Islet precursor cell (in vitro differentiated cells): ENCODE data around the gene ZNF236.
"Not testable (repeated sequence)": the region's sequence is repeated elsewhere in the genome, so short reads cannot be mapped to it uniquely, and the experiment has no call there.

ENCODE experiments used
- DNase-seq: peaks from one replicate; pipeline ENCODE4 v3.0.0-alpha.2; 2018

The ZNF236 gene

GRCh38 chr18:76822506-76823160 is at the start of gene ZNF236:
Gene ZNF236 (plus strand): TSS chr18:76822557. CDS start chr18:76822608, 51 bp downstream.
- peak; percentile 74 for DNase-seq

GRCh38 chr18:76772665-76773064 is 49.7 kb upstream of the ZNF236 start:
- no peak for DNase-seq

GRCh38 chr18:76777036-76777435 is 45.3 kb upstream of the ZNF236 start:
- DNase-seq, result not testable (repeated sequence)

- DNase-seq, result no peak
Observed at GRCh38 chr18:76783786-76784484, 38.4 kb upstream of the ZNF236 start.

DNA sequence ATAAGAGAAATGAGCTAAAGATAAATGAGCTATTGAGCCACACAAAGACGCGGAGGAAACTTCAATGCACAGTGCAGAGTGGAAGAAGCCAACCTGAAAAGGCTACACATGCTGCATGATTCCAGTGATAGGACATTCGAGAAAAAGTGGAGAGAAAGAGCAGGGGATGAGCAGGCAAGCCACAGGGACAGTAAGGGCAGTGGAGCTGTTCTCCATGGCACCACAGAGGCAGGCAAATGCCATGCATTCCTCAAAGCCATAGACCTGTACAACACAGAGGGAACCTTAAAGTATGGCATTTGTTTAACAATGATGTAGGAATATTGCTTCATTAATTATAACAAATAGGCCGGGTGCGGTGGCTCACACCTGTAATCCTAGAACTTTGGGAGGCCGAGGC is 36.5 kb upstream of the ZNF236 start:
- no peak for DNase-seq

DNA sequence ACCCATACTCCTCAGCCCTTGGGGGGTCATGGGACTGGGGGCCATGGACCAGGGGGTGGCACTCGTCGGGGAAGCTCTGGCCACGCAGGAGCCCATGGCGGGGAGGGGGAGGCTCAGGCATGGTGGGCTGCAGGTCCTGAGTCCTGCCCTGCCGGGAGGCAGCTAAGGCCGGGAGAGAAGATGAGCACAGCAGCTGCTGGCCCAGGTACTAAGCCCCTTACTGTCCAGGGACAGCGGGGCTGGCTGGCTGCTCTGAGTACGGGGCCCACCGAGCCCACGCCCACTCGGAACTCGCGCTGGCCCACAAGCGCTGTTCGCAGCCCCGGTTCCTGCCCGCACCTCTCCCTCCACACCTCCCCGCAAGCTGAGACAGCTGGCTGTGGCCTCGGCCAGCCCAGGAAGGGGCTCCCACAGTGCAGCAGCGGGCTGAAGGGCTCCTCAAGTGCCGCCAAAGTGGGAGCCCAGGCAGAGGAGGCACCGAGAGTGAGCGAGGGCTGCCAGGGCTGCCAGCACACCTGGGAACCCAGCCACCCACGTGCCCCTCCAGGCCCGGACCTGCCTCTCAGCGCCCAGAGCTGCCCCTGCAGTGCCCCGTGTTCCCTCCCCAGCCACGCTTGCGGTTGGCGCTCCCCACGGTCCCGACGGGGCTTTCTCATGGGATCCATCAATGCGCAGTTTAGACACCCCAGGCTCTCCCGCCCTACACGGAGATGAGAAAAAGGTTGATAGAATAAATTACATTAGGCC is 33.6 kb upstream of the ZNF236 start:
- no peak for DNase-seq

GRCh38 chr18:76791106-76791505 is 31.3 kb upstream of the ZNF236 start:
- no peak for DNase-seq

DNA sequence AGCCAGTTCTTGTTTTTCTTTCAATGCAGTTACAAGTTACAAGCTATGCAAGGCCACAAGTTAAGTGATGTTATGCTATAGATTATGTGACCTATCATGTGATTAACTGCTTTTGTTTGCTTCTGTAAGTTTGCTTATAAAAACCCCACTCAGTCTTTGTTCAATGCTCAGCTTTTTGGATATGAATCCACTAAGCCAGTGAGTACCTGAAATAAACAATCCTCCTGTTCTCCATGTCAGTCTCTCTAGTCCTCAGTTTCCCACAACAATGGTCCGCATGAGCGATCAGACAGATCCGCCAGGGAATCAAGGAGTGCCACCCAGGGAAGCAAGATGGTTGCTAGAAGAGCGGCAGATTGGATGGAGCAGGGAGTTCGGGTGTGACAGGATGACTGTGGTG is 30.7 kb upstream of the ZNF236 start:
- DNase-seq, result no peak

DNA sequence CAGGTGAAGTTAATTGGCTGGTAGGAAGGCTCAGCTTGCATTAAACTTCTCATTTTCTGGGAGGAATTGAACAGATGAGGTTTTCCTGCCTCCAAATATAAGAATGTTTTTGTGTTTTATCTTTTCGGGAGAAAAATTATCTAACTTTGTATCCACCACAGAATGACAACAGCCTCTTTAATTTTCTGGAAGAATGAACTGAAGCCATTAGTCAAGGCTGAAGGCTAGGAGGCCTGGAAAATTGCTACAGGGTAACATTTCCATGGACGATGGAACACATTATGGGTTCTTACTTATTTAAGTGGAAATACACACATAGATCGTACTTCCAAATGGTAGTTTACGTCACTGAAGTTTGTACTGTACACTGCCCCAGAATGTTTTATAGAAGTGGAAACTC is 28.0 kb upstream of the ZNF236 start:
- DNase-seq, result no peak

GRCh38 chr18:76801567-76802505 is 20.5 kb upstream of the ZNF236 start:
- DNase-seq, result peak; percentile 77

DNA sequence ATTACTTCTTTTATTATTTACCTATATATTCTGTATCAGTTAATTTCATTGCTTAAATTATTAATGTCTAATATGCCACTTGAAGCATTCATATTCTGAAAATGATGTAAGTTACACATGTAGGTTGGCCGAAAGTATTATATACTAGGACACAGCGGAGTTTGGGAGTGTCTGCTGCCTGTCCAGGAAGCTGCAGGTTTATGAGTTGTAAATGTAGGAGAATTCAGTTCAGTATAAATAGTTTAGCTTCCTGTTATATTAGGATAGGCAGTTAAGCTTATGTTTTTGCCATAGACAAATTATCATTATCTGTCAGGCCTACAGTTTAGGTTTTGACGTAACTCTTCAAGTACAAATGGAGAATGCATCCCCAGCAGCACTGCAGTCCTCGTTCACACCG is 18.9 kb upstream of the ZNF236 start:
- no peak for DNase-seq

DNA sequence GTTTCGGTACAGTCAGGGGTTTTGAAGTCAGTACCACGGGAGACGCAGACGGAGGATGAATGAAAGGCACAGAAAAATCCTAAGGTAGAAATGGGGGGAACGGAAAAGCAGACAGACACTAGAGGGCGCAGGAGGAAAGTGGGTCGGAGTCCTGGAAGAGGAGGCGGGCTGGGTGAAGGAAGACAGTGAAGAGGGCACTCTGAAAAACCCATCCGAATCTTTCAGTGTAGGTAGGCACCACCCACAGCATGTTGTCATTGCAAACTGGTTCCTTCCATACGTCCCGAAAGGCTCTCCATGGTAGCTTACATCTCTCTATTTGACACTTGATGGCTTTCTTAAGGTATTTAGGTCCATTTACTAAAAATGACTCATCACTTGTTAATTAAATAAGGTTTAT is 18.5 kb upstream of the ZNF236 start:
- peak; percentile 78 for DNase-seq

DNA sequence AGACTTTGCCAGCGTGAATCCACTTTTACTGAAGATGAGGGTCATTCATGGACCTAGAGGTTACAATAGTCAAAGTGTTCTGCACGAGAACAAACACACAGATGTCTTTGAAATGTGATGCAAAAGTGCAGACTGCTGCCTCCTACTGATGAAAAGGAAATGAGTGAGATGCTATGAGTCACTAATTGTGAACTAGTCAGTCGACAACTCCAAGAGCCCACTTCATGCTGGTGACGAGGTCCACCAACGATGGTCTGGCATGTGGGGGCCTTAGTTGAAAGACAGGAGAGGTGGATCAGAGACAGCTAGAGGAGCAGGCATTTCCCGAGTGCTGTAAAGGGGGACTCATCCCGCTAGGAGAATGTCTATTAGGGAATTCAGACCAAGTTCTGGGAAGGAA is 17.1 kb upstream of the ZNF236 start:
- DNase-seq, result peak; percentile 67

DNA sequence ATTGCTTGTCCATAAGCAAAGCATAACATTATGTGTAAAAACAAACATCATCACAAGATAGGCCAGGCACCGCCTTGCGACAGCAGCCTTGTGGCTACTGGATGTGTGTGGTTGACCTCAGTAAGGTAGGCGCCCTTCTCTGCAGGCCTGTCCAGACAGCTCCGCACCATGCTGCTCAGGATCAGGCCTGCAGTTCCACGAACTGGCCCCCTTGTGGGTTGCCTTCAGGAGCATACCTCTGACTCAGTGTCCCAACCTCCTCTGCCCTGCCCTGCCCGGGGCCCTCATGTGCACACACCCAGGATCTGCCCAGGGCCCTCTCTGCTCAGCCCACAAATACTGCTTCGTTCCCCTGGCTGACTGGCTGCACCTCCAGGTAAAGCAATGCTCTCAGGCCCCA is 16.1 kb upstream of the ZNF236 start:
- DNase-seq, result no peak

- DNase-seq, result no peak
Observed at GRCh38 chr18:76808561-76808960, 13.8 kb upstream of the ZNF236 start.

- DNase-seq, result not testable (repeated sequence)
Observed at GRCh38 chr18:76811530-76811929, 10.8 kb upstream of the ZNF236 start.

GRCh38 chr18:76814256-76814655 is 8.1 kb upstream of the ZNF236 start:
- no peak for DNase-seq

DNA sequence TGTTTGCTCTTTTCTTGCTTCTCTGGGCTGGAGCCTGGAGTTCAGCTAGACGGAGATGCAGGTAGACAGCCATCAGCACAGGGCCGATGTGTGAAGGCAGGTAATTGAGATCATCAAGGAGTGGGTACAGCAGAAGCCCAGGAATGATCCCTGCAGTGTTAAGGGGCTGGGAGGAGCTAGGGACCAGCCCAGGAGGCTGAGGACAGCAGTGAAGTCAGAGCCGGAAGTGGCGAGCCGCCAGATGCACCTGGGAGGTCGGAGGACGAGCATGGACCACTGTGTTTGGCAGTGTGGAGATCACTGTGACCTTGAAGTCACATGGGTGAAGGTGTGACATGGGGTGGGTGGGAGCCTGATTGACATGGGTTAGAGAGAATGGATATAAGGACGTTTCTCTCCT is 6.2 kb upstream of the ZNF236 start:
- DNase-seq, result no peak

DNA sequence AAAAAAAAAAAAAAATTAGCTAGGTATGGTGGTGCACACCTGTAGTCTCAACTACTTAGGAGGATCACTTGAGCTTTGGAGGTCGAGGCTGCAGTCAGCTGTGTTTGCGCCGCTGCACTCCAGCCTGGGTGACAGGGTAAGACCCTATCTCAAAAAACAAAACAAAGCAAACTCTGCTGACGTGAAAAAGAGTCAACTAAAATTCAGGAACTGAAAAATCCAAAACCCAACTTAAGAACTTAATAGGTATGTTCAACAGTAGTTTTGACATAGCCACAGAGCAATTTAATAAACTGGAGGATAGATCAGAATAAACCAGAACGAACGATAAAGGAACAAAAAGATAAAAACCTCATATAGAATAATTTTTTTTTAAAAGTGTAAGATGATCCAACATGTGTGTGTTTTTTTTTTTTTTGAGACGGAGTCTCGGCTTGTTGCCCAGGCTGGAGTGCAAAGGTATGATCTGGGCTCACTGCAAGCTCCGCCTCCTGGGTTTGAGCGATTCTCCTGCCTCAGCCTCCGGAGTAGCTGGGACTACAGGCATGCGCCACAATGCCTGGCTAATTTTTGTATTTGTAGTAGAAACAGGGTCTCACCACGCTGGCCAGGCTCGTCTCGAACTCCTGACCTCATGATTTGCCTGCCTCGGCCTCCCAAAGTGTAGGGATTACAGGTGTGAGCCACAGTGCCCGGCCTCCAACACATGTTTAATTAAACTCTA is 4.3 kb upstream of the ZNF236 start:
- DNase-seq, result no peak

DNA sequence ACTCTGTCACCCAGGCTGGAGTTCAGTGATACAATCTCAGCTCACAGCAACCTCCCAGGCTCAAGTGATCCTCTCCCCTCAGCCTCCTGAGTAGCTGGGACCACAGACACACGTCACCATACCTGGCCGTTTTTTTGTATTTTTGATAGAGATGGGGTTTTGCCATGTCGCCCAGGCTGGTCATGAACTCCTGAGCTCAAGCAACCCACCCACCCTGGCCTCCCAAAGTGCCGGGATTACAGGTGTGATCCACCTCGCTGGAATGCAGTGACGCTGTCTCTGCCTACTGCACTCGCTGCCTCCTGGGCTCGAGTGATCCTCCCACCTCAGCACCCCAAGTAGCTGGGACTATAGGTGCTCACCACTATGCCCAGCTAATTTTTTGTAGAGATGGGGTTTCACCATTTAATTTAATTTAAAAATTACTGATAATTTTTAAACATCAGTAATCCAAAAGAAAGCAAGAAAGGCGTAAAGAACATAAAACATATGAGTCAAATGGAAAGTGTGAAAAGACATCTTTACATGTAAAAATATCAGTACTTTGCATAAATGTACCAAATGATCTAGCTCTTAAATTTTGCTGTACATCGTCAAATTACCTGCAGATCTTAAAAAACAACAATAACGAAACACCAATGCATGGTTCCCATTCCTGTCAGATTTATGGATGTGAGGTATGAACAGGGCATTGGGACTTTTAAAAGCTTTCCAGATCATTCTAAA is 2.8 kb upstream of the ZNF236 start:
- DNase-seq, result no peak

- DNase-seq, result no peak
Observed at GRCh38 chr18:76821356-76821874, 942 bp upstream of the ZNF236 start.
